Mesenteric fat pad (tissue), 1 donor: ENCODE measurements around the gene UPK3A. TPM values are rescaled to one million over a fixed set of nuclear protein-coding genes. Genes with fewer than 3 reads are reported as not detected.

Source experiments
- DNase-seq: peaks from one replicate; pipeline ENCODE4 v3.0.0-alpha.2; 2020; ENCODE audit warnings: low spot score
- long read RNA-seq: library from polyadenylated mRNA; unstranded; transcript quantifications from one replicate; pipeline ENCODE4 v2.0.0, GENCODE V29; 2020
- total RNA-seq: library from RNA; stranded (reverse); fragmentation: NEBNext Ultra II Directional; extraction: Animal tissue kit (Norgen Biotek cat#: 25700); gene quantifications from one replicate; pipeline ENCODE4 v1.2.1, GENCODE V29; 2021
- donor health status: DM: yes; HTN: yes; CAD: no.

UPK3A gene
- not detected for total RNA-seq
- long read RNA-seq, result 0 reads

- DNase-seq, result no peak
Measured at GRCh38 chr22:45284705-45285262, at the start of gene UPK3A. UPK3A (plus strand) TSS chr22:45284949; CDS start chr22:45285014, 65 bp downstream.

DNA sequence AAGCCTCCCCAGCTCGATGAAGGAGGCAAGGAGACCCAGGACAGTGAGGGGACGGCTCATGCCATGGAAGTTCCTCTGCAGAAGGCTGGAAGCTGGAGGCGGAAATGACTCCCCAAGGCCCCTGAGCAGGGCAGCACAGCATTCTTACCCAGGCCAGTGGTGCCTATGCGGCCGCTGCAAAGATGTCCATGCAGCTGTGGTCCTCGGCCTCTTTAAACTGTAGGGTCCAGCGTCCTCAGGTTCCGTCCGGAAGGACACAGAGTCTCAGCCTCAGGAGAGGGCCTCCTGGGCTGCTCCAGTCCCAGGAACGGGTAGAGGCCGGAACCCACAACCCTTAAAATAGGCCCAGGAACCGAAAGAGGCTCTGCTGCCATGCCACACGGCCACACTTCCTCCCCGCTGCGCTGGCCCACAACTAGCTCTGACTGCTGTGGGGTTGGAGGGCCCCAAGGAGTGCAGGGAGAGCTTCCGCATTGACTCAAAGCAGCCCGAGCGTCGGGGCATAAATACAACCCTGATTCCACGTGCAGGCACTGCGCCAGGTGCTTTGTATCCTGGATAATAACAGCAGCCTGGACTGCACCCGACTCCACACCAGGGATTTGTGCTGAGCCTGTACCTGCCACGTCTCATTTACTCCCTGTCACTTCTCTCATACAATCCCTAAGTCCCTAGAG, 49.5 kb upstream of the UPK3A start:
- DNase-seq, result no peak

GRCh38 chr22:45235851-45236342, 48.9 kb upstream of the UPK3A start:
- no peak for DNase-seq

- no peak for DNase-seq
Measured at GRCh38 chr22:45237065-45237990, 47.4 kb upstream of the UPK3A start.

GRCh38 chr22:45238076-45238956, 46.4 kb upstream of the UPK3A start:
- DNase-seq, result no peak

DNA sequence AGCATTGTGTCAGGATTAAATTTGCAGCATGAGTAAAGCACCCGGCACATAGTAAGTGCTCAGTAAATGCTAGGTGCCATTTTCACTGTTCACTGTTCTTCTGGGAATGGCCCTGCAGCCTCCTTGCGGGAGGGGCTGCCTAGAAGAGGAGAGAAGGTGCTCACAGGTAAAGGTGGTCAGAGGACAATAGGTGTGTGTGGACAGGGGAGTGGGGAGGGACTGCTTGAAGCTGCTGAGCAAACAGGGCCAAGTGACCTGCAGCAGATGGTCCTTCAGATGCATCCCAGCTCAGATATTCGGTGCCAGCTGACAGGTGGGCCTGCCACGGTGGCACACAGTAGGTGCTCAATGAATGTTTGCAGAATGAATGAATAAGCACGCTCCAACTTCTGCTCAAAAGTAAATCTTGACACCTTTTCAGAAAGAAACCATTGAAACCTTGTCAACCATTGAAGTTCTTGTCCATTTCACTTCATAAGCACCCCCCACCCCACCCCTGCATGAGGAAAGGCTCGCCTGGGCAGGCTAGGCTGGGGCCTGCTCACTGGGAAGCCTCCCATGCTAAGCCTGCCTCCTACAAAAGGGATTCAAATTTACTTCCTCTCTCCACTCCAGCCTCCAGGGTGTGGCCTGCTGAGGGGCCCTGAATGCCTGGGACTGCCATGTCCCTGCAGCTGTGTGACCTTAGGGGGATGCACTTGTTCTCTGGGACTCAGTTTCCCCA, 45.6 kb upstream of the UPK3A start:
- no peak for DNase-seq

GRCh38 chr22:45239681-45240051, 45.1 kb upstream of the UPK3A start:
- DNase-seq, result no peak

GRCh38 chr22:45240104-45240809, 44.5 kb upstream of the UPK3A start:
- no peak for DNase-seq

GRCh38 chr22:45240810-45241631, 43.7 kb upstream of the UPK3A start, which contains the start of gene KIAA0930:
KIAA0930 (minus strand) TSS chr22:45240894; CDS start chr22:45240703, 191 bp downstream.
- DNase-seq, result no peak

- no peak for DNase-seq
Measured at GRCh38 chr22:45242778-45243191, 42.0 kb upstream of the UPK3A start.

- no peak for DNase-seq
Measured at GRCh38 chr22:45244916-45245315, 39.8 kb upstream of the UPK3A start.

GRCh38 chr22:45246060-45246985, 38.4 kb upstream of the UPK3A start:
- DNase-seq, result no peak

DNA sequence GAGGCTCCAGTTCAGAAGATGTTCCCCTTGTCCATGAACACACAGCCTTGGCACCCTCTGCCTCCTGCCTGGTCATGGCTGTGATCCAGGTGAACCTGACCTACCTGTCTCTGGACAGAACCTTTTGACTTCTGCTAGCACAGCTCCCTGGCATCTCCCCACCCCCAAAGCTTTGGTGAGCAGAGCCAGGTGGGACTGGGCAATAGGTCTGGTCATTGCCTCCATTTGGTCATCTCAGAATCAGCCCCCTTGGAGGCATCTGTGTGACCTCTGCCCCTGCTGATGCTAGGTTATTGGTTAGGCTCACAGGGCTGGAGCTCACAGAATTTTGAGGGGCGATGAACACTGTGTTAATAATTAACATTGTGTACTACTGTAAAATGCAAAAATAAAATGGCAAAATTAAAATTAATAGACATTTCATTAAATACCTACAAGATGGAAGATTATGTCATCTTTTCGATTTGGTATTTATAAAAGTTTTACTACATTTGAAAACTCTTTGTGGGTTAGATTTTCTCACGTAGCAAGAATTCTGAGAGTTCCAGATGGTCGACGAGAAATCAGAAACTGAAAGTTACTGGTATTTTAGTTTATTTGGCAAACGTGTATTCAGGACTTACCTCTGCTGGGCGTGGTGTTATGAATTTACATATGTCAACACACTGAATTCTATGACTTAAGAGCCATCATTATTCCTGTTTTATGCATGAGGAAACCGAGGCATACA, 35.8 kb upstream of the UPK3A start:
- no peak for DNase-seq

DNA sequence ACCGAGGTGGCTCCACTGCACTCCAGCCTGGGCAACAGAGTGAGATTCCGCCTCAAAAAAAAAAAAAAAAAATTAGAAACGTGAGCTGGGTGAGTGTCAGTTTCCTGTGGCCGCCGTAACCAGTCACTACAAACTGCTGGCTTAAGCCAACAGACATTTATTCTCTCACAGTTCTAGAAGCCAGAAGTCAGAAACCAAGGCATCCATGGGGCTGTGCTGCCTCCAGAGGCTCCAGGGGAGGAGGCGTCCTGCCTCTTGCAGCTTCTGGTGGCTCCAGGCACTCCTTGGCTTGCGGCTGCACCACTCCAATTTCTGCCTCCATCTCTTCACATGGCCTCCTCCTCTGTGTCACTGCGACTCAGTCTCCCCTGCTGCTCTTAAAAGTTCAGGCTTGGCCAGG, 32.9 kb upstream of the UPK3A start:
- DNase-seq, result no peak

- DNase-seq, result no peak
Measured at GRCh38 chr22:45253039-45253641, 31.6 kb upstream of the UPK3A start.

DNA sequence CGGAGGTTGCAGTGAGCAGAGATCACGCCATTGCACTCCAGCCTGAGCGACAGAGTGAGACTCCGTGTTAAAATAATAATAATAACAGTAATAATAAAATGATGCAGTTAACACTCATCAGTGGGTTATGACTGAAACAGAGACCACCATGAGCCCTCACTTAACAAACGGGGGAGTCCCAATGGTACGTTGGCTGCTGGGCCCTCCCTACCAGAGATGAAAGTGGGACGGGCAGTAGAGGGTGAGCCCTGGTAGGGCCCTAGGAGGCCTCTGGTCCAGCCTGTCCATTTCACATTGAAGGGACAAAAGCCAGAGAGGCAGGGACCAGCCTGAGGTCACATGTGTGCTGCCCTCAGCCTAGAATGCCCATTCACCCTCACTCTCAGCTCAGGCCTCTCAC, 30.4 kb upstream of the UPK3A start:
- DNase-seq, result no peak
